ENCODE results near the gene PRSS48.
"Not testable (repeated sequence)": the region's sequence is repeated elsewhere in the genome, so short reads cannot be mapped to it uniquely, and the experiment has no call there.

The PRSS48 gene

GRCh38 chr4:151263455-151263854 lies 13.5 kb upstream of the PRSS48 start:
- DNase-seq = no peak

- DNase-seq = no peak
These were observed 10.5 kb upstream of the PRSS48 start for GRCh38 chr4:151266497-151266896.

GRCh38 chr4:151267104-151267503 lies 9.9 kb upstream of the PRSS48 start:
- no peak for DNase-seq

GRCh38 chr4:151267822-151268535 lies 9.0 kb upstream of the PRSS48 start:
- no peak for DNase-seq

- DNase-seq = not testable (repeated sequence)
These were observed 8.1 kb upstream of the PRSS48 start for GRCh38 chr4:151268905-151269304.

GRCh38 chr4:151284534-151285245 lies 7.7 kb downstream of the PRSS48 start:
- no peak for DNase-seq

GRCh38 chr4:151287409-151287808 lies 10.4 kb downstream of the PRSS48 start:
- DNase-seq = no peak

- no peak for DNase-seq
These were observed 14.5 kb downstream of the PRSS48 start for GRCh38 chr4:151291485-151291884.

- no peak for DNase-seq
These were observed 15.1 kb downstream of the PRSS48 start for GRCh38 chr4:151292038-151292437.

- DNase-seq = no peak
These were observed 18.0 kb downstream of the PRSS48 start for GRCh38 chr4:151294833-151295496.

- DNase-seq = no peak
These were observed 19.3 kb downstream of the PRSS48 start for GRCh38 chr4:151296227-151296626.

- DNase-seq = no peak
These were observed 20.2 kb downstream of the PRSS48 start for GRCh38 chr4:151297170-151297569.

GRCh38 chr4:151302432-151302831 lies 25.5 kb downstream of the PRSS48 start:
- DNase-seq = no peak

- DNase-seq = no peak
These were observed 27.3 kb downstream of the PRSS48 start for GRCh38 chr4:151304226-151304625.

- peak in 1 of 2 experiments; percentile 2 for DNase-seq
These were observed 27.8 kb downstream of the PRSS48 start for GRCh38 chr4:151304755-151305154.

- no peak for DNase-seq
These were observed 33.3 kb downstream of the PRSS48 start for GRCh38 chr4:151310124-151310728.

- no peak for DNase-seq
These were observed 36.5 kb downstream of the PRSS48 start for GRCh38 chr4:151313306-151314009.

GRCh38 chr4:151314010-151314355 lies 37.0 kb downstream of the PRSS48 start:
- no peak for DNase-seq

- DNase-seq = no peak
These were observed 37.5 kb downstream of the PRSS48 start for GRCh38 chr4:151314479-151314878.

GRCh38 chr4:151315212-151315886 lies 38.4 kb downstream of the PRSS48 start:
- DNase-seq = no peak

- DNase-seq = peak in 1 of 2 experiments; percentile 3
These were observed 39.7 kb downstream of the PRSS48 start for GRCh38 chr4:151316645-151317044.

- no peak for DNase-seq
These were observed 41.5 kb downstream of the PRSS48 start for GRCh38 chr4:151318307-151319006.
